GM19193 (cell line): ENCODE measurements around the gene LIN9.

Source experiments
- POLR2A ChIP-seq: IDR thresholded peaks from 4 replicates; pipeline ENCODE4 v1.6.1; 2011; ENCODE audit not compliant: insufficient read depth, insufficient read length; ENCODE audit errors: extremely low read depth

The LIN9 gene

GRCh38 chr1:226253933-226254332 lies 55.0 kb downstream of the LIN9 start:
- no peak for TF ChIP-seq POLR2A

- TF ChIP-seq POLR2A, result no peak
Measured at GRCh38 chr1:226250511-226250910, 58.5 kb downstream of the LIN9 start.

DNA sequence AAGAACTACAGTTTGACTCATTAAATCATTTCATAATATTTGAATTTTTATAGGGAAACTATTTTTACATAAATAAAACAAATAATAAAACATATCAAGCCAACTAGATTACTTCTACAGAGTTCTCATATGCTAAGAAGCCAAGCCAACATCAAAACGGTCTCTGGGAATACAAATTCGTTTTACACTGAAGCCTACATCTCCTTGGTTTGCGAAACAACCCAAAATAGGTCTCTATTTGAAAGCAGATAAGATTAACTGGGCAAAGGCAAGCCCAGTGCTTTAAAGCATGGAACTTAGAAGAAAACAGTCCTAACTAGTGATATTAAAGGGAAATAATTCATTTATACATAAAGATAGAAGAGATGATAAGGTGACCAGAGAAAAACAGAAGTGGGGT lies 60.2 kb downstream of the LIN9 start:
- TF ChIP-seq POLR2A, result no peak

GRCh38 chr1:226248091-226248490 lies 60.9 kb downstream of the LIN9 start:
- TF ChIP-seq POLR2A, result no peak

DNA sequence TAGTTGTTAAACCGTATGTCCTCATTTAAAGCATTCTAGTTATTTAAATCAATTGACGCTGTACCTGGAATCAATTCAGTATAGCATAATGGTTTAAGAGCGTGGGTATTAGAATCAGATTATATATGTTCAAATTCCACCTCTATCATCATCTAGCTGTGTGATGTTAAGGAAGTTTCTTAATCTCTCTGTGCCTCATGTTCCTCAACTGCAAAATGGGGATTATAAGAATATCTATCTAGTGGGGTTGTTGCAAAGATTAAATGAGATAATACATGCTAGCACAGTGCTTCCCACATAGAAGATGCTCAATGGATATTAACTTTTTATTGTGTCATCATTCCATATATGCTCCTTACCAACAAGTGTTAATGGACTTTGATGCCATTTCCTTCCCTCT lies 69.5 kb downstream of the LIN9 start:
- no peak for TF ChIP-seq POLR2A

- TF ChIP-seq POLR2A, result no peak
Measured at GRCh38 chr1:226236826-226237225, 72.1 kb downstream of the LIN9 start.

DNA sequence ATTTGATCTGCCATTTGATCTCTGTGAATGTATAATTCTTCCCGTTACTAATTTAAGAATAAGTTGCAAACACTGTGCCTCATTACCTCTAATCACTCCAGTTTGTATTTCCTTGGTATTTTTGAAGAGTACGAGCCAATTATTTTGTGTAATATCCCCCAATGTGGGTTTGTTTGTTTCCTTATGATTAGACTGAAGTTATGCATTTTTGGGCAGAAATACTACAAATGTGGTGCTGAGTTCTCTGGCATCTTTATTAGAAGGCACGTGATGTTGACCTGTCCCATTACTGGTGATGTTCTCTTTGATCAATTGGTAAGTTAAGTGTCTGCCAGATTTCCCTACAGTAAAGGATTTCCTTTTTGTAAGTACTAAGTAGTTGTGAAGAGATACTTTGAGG lies 75.2 kb downstream of the LIN9 start:
- no peak for TF ChIP-seq POLR2A

DNA sequence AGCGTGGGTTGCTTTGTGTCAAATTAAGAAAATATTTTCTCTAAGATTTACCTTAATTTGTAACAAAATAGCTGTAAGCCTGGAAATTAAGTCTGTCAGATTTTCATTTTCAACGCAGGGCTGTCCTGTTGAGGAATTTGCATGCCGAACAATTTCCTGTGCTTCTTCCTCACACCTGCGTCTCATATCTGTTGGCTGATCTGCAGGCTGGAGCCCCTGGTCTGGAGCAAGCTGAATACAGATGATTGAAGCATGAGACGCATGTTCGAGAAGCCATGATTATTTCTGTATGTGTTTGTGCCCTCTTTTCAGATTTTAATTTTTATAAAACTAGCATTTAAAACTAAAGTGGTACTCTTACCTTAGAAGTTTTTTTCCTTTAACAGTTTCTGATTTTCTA lies 75.7 kb downstream of the LIN9 start:
- TF ChIP-seq POLR2A, result no peak

- no peak for TF ChIP-seq POLR2A
Measured at GRCh38 chr1:226226601-226227000, 82.4 kb downstream of the LIN9 start.

GRCh38 chr1:226223786-226224244 lies 85.1 kb downstream of the LIN9 start:
- TF ChIP-seq POLR2A, result no peak

DNA sequence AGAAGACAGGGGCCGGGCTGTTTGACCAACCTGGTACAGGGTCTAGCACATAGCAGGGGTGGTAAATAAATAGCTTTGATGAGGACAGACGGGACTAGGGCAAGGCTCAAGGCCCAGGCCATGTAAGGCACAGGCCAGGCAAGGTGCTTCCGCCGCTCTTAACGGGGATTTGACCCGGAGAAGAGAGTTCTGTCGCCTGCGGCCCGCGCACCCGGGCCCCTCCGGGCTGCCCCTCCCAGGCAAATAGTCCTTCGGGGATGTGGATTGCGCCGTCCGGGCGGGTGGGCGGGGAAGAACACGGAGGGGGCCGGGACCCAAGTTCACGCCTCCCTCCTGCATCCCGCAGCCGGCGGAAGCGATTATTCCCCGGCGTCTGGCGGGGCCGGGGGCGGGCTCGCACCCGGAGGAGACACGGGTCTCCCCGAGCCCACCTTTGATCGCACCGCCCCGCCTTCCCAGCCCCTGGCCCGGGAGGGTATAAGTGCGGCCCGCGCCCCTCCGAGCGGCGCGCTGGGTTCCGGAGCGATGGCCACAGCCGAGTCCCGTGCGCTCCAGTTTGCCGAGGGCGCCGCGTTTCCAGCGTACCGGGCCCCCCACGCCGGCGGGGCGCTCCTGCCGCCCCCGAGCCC lies 85.7 kb downstream of the LIN9 start, which contains the start of gene MIXL1:
Gene MIXL1 (plus strand): TSS at position 508 of the 629 bp plus-strand sequence. CDS start 18 bp downstream, at position 526.
- no peak for TF ChIP-seq POLR2A

GRCh38 chr1:226222686-226223085 lies 86.3 kb downstream of the LIN9 start:
- TF ChIP-seq POLR2A, result no peak

GRCh38 chr1:226220473-226221189 lies 88.3 kb downstream of the LIN9 start:
- TF ChIP-seq POLR2A, result no peak

DNA sequence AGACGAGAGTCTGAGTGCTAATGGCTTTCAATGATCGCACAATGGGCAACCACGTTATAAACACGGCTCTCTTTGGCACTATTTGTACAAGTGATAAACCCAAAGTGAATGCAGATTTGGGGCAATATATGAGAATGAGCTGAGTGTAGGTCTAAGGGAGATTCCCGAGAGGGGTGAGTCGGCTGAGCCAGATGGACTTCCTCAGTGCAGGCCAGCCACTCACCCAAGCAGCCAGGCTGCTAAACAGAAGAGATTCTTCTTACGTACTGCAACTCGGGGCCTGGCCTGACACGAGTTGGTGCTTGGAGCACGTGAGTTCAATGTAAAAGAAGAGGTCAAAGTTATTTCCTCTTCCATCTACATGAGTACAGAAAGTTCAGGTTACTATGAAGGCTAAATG lies 91.7 kb downstream of the LIN9 start:
- TF ChIP-seq POLR2A, result no peak

DNA sequence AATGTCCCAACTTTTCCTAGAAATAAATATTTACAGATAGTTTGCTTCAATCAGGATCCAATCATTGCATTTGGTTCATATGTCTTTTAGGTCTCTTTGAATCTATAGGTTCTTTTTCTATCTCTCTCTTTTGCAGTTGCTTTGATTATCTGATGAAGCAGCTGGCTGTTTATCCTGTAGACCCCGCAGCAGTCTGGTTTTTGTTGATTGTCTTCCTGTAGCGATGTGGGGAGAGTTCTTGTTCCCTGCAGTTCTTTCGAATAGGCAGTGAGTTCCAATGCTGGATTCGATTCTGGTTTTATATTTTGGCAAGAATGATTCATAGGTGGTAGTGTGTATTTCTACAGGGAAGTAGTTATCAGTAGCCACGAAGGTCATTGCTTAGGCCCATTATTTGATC lies 92.9 kb downstream of the LIN9 start:
- TF ChIP-seq POLR2A, result no peak

GRCh38 chr1:226215239-226215638 lies 93.7 kb downstream of the LIN9 start:
- TF ChIP-seq POLR2A, result no peak
